A549 (cell line): Measurements from ENCODE around the gene SLC36A4. TPM values are rescaled to one million over a fixed set of nuclear protein-coding genes. Genes with fewer than 3 reads are reported as not detected.

Experiments
- ATAC-seq, 2 experiments: fragments of 200-7000 bp in 1 of 2; fragments of >200 bp in 1 of 2; cut with Nextera tagmentation in 1 of 2; cut with Tn5 transposase in 1 of 2; 3 replicates each; pipeline versions ENCODE4 v1.8.0 to v1.9.1; 2018 to 2020; ENCODE audit warnings: mild to moderate bottlenecking in 1 of 2, moderate library complexity in 1 of 2
- CTCF ChIA-PET: fragments of 300-600 bp; sonication (Branson Sonifier 250); formaldehyde crosslinking; extraction: SDS; loops from one replicate; lab custom pipeline; 2021; ENCODE audit warnings: antibody characterized with exemption, inconsistent platforms; lab: Yijun Ruan, JAX
- POLR2A ChIA-PET: fragments of 350-600 bp; formaldehyde crosslinking; extraction: SDS; loops from one replicate; lab custom pipeline; 2021; ENCODE audit warnings: antibody characterized with exemption, inconsistent platforms; lab: Yijun Ruan, JAX
- DNase-seq, 2 experiments: peaks; one replicate each; pipeline versions ENCODE4 v3.0.0 to v3.0.0-alpha.2; 2011 to 2016; ENCODE audit warnings: low read depth in 1 of 2, low spot score in 1 of 2
- FAIRE-seq: peaks from 2 replicates; lab custom pipeline; 2011; peaks lifted over from hg19 to GRCh38; lab: Jason Lieb, UNC
- H3K27ac ChIP-seq, 2 experiments: fragments of >200 bp; sonication (Bioruptor Twin); formaldehyde crosslinking; 3 replicates each; pipeline ENCODE4 v1.5.1; 2016 to 2017
- H3K4me1 ChIP-seq: fragments of >200 bp; sonication (Bioruptor Twin); formaldehyde crosslinking; 3 replicates; pipeline ENCODE4 v1.6.1; 2016
- H3K4me2 ChIP-seq: fragments of >200 bp; sonication (Bioruptor Twin); formaldehyde crosslinking; 3 replicates; pipeline ENCODE4 v1.6.1; 2016
- H3K4me3 ChIP-seq: fragments of >200 bp; sonication (Bioruptor Twin); formaldehyde crosslinking; 3 replicates; pipeline ENCODE4 v1.5.1; 2016
- H3K9me3 ChIP-seq: fragments of >200 bp; sonication (Bioruptor Twin); formaldehyde crosslinking; 3 replicates; pipeline ENCODE4 v1.6.1; 2016
- ATOH8 ChIP-seq: fragments of 250-450 bp; sonication (Bioruptor Pico); IDR thresholded peaks from 2 replicates; pipeline ENCODE4 v1.5.0; 2020; ENCODE audit warnings: low read depth, mild to moderate bottlenecking, moderate library complexity
- CBX2 ChIP-seq: fragments of 200-600 bp; sonication (generic); IDR thresholded peaks from 2 replicates; pipeline ENCODE4 v1.6.1; 2016; ENCODE audit warnings: low read depth, mild to moderate bottlenecking, borderline replicate concordance
- CHD2 ChIP-seq: fragments of 150-350 bp; IDR thresholded peaks from 2 replicates; pipeline ENCODE4 v1.6.1; 2014; ENCODE audit warnings: low read length; ENCODE audit not compliant: partially characterized antibody
- EHMT2 ChIP-seq: fragments of 200-600 bp; sonication (generic); IDR thresholded peaks from 2 replicates; pipeline ENCODE4 v1.6.1; 2016; ENCODE audit warnings: antibody characterized with exemption, low read depth, mild to moderate bottlenecking, moderate library complexity
- ELK1 ChIP-seq: fragments of 150-350 bp; IDR thresholded peaks from 2 replicates; pipeline ENCODE4 v1.6.1; 2014; ENCODE audit warnings: low read depth, mild to moderate bottlenecking, low read length
- EP300 ChIP-seq, 2 experiments: fragments of >200 bp; sonication (Bioruptor Twin); formaldehyde crosslinking; IDR thresholded peaks; 2 replicates in 1 of 2; 3 replicates in 1 of 2; pipeline ENCODE4 v1.6.1; 2016 to 2017
- ESRRA ChIP-seq: fragments of 150-350 bp; IDR thresholded peaks from 2 replicates; pipeline ENCODE4 v1.6.1; 2014; ENCODE audit warnings: mild to moderate bottlenecking, low read length, borderline replicate concordance
- GATA3 ChIP-seq: IDR thresholded peaks from 2 replicates; pipeline ENCODE4 v1.6.1; 2012; ENCODE audit warnings: borderline replicate concordance
- HES2 ChIP-seq: fragments of >200 bp; sonication (Bioruptor Twin); formaldehyde crosslinking; IDR thresholded peaks from 2 replicates; pipeline ENCODE4 v1.6.1; 2016
- HEYL ChIP-seq: fragments of 250-450 bp; sonication (Bioruptor Pico); IDR thresholded peaks from 2 replicates; pipeline ENCODE4 v1.8.0; 2021; ENCODE audit warnings: mild to moderate bottlenecking, moderate library complexity
- HOXB13 ChIP-seq: fragments of 250-450 bp; sonication (Bioruptor Pico); IDR thresholded peaks from 2 replicates; pipeline ENCODE4 v1.5.0; 2020; ENCODE audit warnings: low read depth, mild to moderate bottlenecking, moderate library complexity
- HOXB5 ChIP-seq: fragments of 250-450 bp; sonication (Bioruptor Pico); IDR thresholded peaks from 2 replicates; pipeline ENCODE4 v1.5.0; 2020; ENCODE audit warnings: mild to moderate bottlenecking, moderate library complexity
- JUNB ChIP-seq: fragments of >200 bp; sonication (Bioruptor Twin); formaldehyde crosslinking; IDR thresholded peaks from 2 replicates; pipeline ENCODE4 v1.6.1; 2016
- MAFK ChIP-seq: fragments of 450-650 bp; IDR thresholded peaks from 2 replicates; pipeline ENCODE4 v1.6.1; 2014; ENCODE audit not compliant: partially characterized antibody
- MAX ChIP-seq: IDR thresholded peaks from 2 replicates; pipeline ENCODE4 v1.6.1; 2012
- MYC ChIP-seq: IDR thresholded peaks from 2 replicates; pipeline ENCODE4 v1.6.1; 2012; ENCODE audit warnings: mild to moderate bottlenecking, inconsistent platforms, low read length, improper control_type of control experiment, borderline replicate concordance
- NPAS2 ChIP-seq: fragments of 250-450 bp; sonication (Bioruptor Pico); IDR thresholded peaks from 2 replicates; pipeline ENCODE4 v1.8.0; 2022; ENCODE audit warnings: mild to moderate bottlenecking, moderate library complexity, borderline replicate concordance
- PHF8 ChIP-seq: fragments of 200-600 bp; sonication (generic); IDR thresholded peaks from 2 replicates; pipeline ENCODE4 v1.6.1; 2016; ENCODE audit warnings: low read depth, mild to moderate bottlenecking, antibody characterized with exemption, moderate library complexity, borderline replicate concordance
- POLR2A ChIP-seq: IDR thresholded peaks from 2 replicates; pipeline ENCODE4 v1.6.1; 2012; ENCODE audit warnings: mild to moderate bottlenecking, low read length
- POLR2AphosphoS2 ChIP-seq: conservative IDR thresholded peaks from 2 replicates; pipeline ENCODE4 v1.6.1; 2012; ENCODE audit warnings: low read length, improper control_type of control experiment, inconsistent platforms
- RAD21 ChIP-seq, 2 experiments: fragments of >200 bp in 1 of 2; sonication (Bioruptor Twin) in 1 of 2; formaldehyde crosslinking in 1 of 2; IDR thresholded peaks in 1 of 2; conservative IDR thresholded peaks in 1 of 2; 2 replicates in 1 of 2; 3 replicates in 1 of 2; pipeline ENCODE4 v1.6.1; 2012 to 2018; ENCODE audit warnings: inconsistent platforms in 1 of 2
- RARB ChIP-seq: fragments of 250-450 bp; sonication (Bioruptor Pico); IDR thresholded peaks from 2 replicates; pipeline ENCODE4 v1.8.0; 2021; ENCODE audit warnings: mild to moderate bottlenecking, moderate library complexity
- RFX5 ChIP-seq: fragments of 450-650 bp; IDR thresholded peaks from 2 replicates; pipeline ENCODE4 v1.7.1; 2014; ENCODE audit warnings: antibody characterized with exemption, mild to moderate bottlenecking, moderate library complexity
- RNF2 ChIP-seq: fragments of 200-600 bp; sonication (generic); IDR thresholded peaks from 2 replicates; pipeline ENCODE4 v1.6.1; 2016; ENCODE audit warnings: low read depth, mild to moderate bottlenecking, antibody characterized with exemption, moderate library complexity, borderline replicate concordance
- SMC3 ChIP-seq: fragments of >200 bp; sonication (Bioruptor Twin); formaldehyde crosslinking; IDR thresholded peaks from 3 replicates; pipeline ENCODE4 v1.6.1; 2018; ENCODE audit warnings: inconsistent platforms
- TP53 ChIP-seq: fragments of 250-450 bp; sonication (Bioruptor Pico); IDR thresholded peaks from 2 replicates; pipeline ENCODE4 v1.5.0; 2021; ENCODE audit warnings: mild to moderate bottlenecking, moderate library complexity
- USF2 ChIP-seq: fragments of 450-650 bp; IDR thresholded peaks from 2 replicates; pipeline ENCODE4 v1.6.1; 2014; ENCODE audit warnings: antibody characterized with exemption
- ZC3H11A ChIP-seq: fragments of 450-650 bp; IDR thresholded peaks from 2 replicates; pipeline ENCODE4 v1.6.1; 2014; ENCODE audit warnings: antibody characterized with exemption, mild to moderate bottlenecking
- ZNF302 ChIP-seq: fragments of 250-450 bp; sonication (Bioruptor Pico); IDR thresholded peaks from 2 replicates; pipeline ENCODE4 v1.9.0; 2021; ENCODE audit warnings: inconsistent platforms, mild to moderate bottlenecking, moderate library complexity
- ZSCAN20 ChIP-seq: fragments of 250-450 bp; sonication (Bioruptor Pico); IDR thresholded peaks from 2 replicates; pipeline ENCODE4 v1.8.0; 2022; ENCODE audit warnings: mild to moderate bottlenecking, moderate library complexity
- WGBS: methylation state at CpG from one replicate; pipeline ENCODE4 v1.1.6; 2017; ENCODE audit errors: missing lambda C conversion rate; 5-methylcytosine and 5-hydroxymethylcytosine counted together
- polyA plus RNA-seq, 4 experiments: library from polyadenylated mRNA; depleted of rRNA in 3 of 4; stranded (reverse); fragments of >200 nt; fragmentation: RNase III in 1 of 4; extraction: RNeasy Plus Mini Kit Qiagen cat#74134 plus additional on column Dnase treatment in 1 of 4; gene quantifications; 2 replicates in 3 of 4; 3 replicates in 1 of 4; pipeline ENCODE4 v1.2.3, GENCODE V29; 2011 to 2017

The SLC36A4 gene
- polyA plus RNA-seq, 2 of the 4 experiments (the other 2 are of a cell fraction) = 24.1 to 30.5 TPM

- Histone ChIP-seq H3K4me3 (no peak overlapping the region), H3K9me3 (no peaks in the 10 kb centered on the region), H3K4me1 (no peaks in the 10 kb centered on the region), H3K27ac (no peak overlapping the region), H3K4me2 (no peak overlapping the region)
- FAIRE-seq (no peak), ATAC-seq (no peak), DNase-seq (no peak)
- CTCF ChIA-PET = interaction anchor here (0.5 to 4.2 kb wide), 3 partner anchors 9 to 218 kb away, joined by 4 to 17 read pairs (median 11); no protein-coding TSS in a partner anchor
- TF ChIP-seq POLR2AphosphoS2 = no peak
- TF ChIP-seq TP53 (CRISPR knock-in tag) = no peak
- TF ChIP-seq RARB (CRISPR knock-in tag) = no peak
- TF ChIP-seq ZNF302 = no peak
- no peak for TF ChIP-seq MYC
- no peak for TF ChIP-seq PHF8
- POLR2A ChIA-PET = no interaction called here
- WGBS = 87% methylated on average over 2 of the region's 2 CpGs
Observed at GRCh38 chr11:93159721-93160120, 38.1 kb downstream of the SLC36A4 start.

- Histone ChIP-seq H3K4me2 (no peak overlapping the region), H3K9me3 (no peaks in the 10 kb centered on the region), H3K27ac (no peak overlapping the region), H3K4me1 (no peaks in the 10 kb centered on the region), H3K4me3 (no peak overlapping the region)
- DNase-seq = no peak
- 97% methylated on average over 3 of the region's 3 CpGs for WGBS
- POLR2A ChIA-PET = no interaction called here
- TF ChIP-seq USF2 (no peak), MAX (no peak), MYC (no peak), ESRRA (no peak), ELK1 (no peak), RNF2 (no peak)
- ATAC-seq = no peak
- FAIRE-seq = no peak
- CTCF ChIA-PET = no interaction called here
Observed at GRCh38 chr11:93155738-93156137, 42.1 kb downstream of the SLC36A4 start.

GRCh38 chr11:93145390-93145915 is 52.3 kb downstream of the SLC36A4 start:
- POLR2A ChIA-PET = no interaction called here
- ATAC-seq = no peak
- Histone ChIP-seq H3K9me3 (no peaks in the 10 kb centered on the region), H3K4me3 (no peak overlapping the region), H3K4me2 (no peak overlapping the region), H3K27ac (no peak overlapping the region), H3K4me1 (no peaks in the 10 kb centered on the region)
- no peak for DNase-seq
- TF ChIP-seq RAD21 (conservative IDR thresholded peaks at IDR 0.05 in 1 of 2, IDR thresholded peaks at IDR 0.05 in 1 of 2) = no peak
- TF ChIP-seq POLR2AphosphoS2 = no peak
- TF ChIP-seq NPAS2 (CRISPR knock-in tag) = no peak
- no peak for TF ChIP-seq MAFK
- no peak for TF ChIP-seq EHMT2
- no peak for TF ChIP-seq GATA3
- no peak for TF ChIP-seq JUNB
- TF ChIP-seq RFX5 = no peak
- CTCF ChIA-PET = interaction anchor here (0.6 to 2.0 kb wide), 2 partner anchors 10 to 204 kb away, joined by 3 to 6 read pairs; no protein-coding TSS in a partner anchor
- 81% methylated on average over 6 of the region's 6 CpGs for WGBS
- FAIRE-seq = no peak

- Histone ChIP-seq H3K4me1 (no peaks in the 10 kb centered on the region), H3K9me3 (no peaks in the 10 kb centered on the region), H3K27ac (no peak overlapping the region), H3K4me3 (no peak overlapping the region), H3K4me2 (no peak overlapping the region)
- ChIA-PET POLR2A (no interaction called here), CTCF (no interaction called here)
- TF ChIP-seq POLR2A (no peak), HEYL (no peak), EP300 (IDR thresholded peaks at IDR 0.05) (no peak), ZSCAN20 (no peak), SMC3 (no peak), HES2 (no peak), ZC3H11A (no peak), RARB (CRISPR knock-in tag) (no peak), CBX2 (no peak), MAFK (no peak), CHD2 (no peak), ATOH8 (CRISPR knock-in tag) (no peak), TP53 (CRISPR knock-in tag) (no peak), JUNB (no peak), HOXB5 (CRISPR knock-in tag) (no peak), HOXB13 (no peak)
- DNase-seq (no peak), FAIRE-seq (no peak), ATAC-seq (no peak)
Observed at GRCh38 chr11:93143800-93144199, 54.0 kb downstream of the SLC36A4 start.
